ENCODE data around the gene GID8. TPM values are rescaled to one million over a fixed set of nuclear protein-coding genes. Genes with fewer than 3 reads are reported as not detected.

Gene GID8
- total RNA-seq, 3 donors from 2014 or later: 42.7 to 52.9 (median 47.4) TPM

GRCh38 chr20:62991196-62991807, 53.4 kb downstream of the GID8 start:
- Mint-ChIP-seq H3K27me3 (ENCODE audit: low read depth) (peaks cover 26% of the 10 kb centered on the region), H3K9me3 (no peaks in the 10 kb centered on the region), H3K4me1 (ENCODE audit: low read depth) (peaks cover 3% of the 10 kb centered on the region), H3K36me3 (ENCODE audit: insufficient read depth) (no peaks in the 10 kb centered on the region), H3K4me3 (no peak overlapping the region)
- ATAC-seq (no peak), DNase-seq (no peak)

GRCh38 chr20:62991863-62992262, 53.9 kb downstream of the GID8 start:
- ATAC-seq (no peak), DNase-seq (no peak)
- H3K9me3 Mint-ChIP-seq: no peaks in the 10 kb centered on the region
- no peaks in the 10 kb centered on the region for H3K36me3 Mint-ChIP-seq (ENCODE audit: insufficient read depth)
- peaks cover 3% of the 10 kb centered on the region for H3K4me1 Mint-ChIP-seq (ENCODE audit: low read depth)
- no peak overlapping the region for H3K4me3 Mint-ChIP-seq
- H3K27me3 Mint-ChIP-seq (ENCODE audit: low read depth): peaks cover 26% of the 10 kb centered on the region

GRCh38 chr20:62993856-62994494, 56.0 kb downstream of the GID8 start:
- H3K4me3 Mint-ChIP-seq: no peak overlapping the region
- H3K27me3 Mint-ChIP-seq (ENCODE audit: low read depth): peaks cover 36% of the 10 kb centered on the region
- H3K4me1 Mint-ChIP-seq (ENCODE audit: low read depth): peaks cover 3% of the 10 kb centered on the region
- H3K36me3 Mint-ChIP-seq (ENCODE audit: insufficient read depth): no peaks in the 10 kb centered on the region
- no peak for DNase-seq
- no peaks in the 10 kb centered on the region for H3K9me3 Mint-ChIP-seq
- no peak for ATAC-seq

DNA sequence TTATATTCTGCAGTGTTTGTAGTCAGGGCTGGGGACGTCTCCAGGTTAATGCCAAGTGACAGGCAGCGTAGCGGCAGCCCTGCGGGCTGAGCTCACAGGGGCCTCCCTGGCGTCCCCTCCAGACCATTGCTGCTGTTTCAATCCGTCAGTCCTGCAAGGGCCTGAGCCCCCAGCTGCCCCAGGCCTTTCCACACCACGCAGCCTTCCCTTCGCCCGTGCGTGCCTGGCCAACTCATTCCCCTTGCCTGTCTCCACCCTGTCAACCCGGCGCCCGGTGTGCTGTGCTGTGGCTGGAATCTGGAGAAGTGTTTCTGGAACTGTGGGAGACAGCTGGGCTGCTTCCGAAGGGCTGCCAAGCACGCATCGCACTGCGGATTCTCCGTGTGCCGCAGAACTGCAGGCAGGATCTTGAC, 56.9 kb downstream of the GID8 start:
- DNase-seq: no peak
- H3K4me1 Mint-ChIP-seq (ENCODE audit: low read depth): no peaks in the 10 kb centered on the region
- no peak overlapping the region for H3K4me3 Mint-ChIP-seq
- no peaks in the 10 kb centered on the region for H3K9me3 Mint-ChIP-seq
- no peak for ATAC-seq
- peaks cover 42% of the 10 kb centered on the region for H3K27me3 Mint-ChIP-seq (ENCODE audit: low read depth)
- no peaks in the 10 kb centered on the region for H3K36me3 Mint-ChIP-seq (ENCODE audit: insufficient read depth)

DNA sequence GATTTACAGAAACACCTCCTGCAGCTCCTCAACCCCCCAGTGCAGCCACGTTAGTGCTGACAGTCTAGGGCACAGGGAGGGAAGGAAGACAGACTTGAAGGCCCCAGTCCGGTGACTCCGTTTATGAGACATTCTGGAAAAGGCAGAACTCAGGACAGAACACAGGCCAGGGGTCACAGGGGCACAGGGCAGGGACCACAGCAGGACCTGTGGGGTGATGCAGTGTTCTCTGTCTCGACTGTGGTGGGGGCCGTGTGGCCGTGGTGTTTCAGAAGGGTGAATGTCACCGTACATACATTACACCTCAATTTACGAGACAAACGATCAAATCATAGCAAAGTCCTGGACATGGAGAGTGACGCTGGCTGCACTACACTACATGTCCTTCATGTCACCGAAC, 57.5 kb downstream of the GID8 start:
- peaks cover 48% of the 10 kb centered on the region for H3K27me3 Mint-ChIP-seq (ENCODE audit: low read depth)
- no peaks in the 10 kb centered on the region for H3K9me3 Mint-ChIP-seq
- DNase-seq (no peak), ATAC-seq (no peak)
- H3K4me1 Mint-ChIP-seq (ENCODE audit: low read depth): no peaks in the 10 kb centered on the region
- H3K36me3 Mint-ChIP-seq (ENCODE audit: insufficient read depth): no peaks in the 10 kb centered on the region
- H3K4me3 Mint-ChIP-seq: no peak overlapping the region

DNA sequence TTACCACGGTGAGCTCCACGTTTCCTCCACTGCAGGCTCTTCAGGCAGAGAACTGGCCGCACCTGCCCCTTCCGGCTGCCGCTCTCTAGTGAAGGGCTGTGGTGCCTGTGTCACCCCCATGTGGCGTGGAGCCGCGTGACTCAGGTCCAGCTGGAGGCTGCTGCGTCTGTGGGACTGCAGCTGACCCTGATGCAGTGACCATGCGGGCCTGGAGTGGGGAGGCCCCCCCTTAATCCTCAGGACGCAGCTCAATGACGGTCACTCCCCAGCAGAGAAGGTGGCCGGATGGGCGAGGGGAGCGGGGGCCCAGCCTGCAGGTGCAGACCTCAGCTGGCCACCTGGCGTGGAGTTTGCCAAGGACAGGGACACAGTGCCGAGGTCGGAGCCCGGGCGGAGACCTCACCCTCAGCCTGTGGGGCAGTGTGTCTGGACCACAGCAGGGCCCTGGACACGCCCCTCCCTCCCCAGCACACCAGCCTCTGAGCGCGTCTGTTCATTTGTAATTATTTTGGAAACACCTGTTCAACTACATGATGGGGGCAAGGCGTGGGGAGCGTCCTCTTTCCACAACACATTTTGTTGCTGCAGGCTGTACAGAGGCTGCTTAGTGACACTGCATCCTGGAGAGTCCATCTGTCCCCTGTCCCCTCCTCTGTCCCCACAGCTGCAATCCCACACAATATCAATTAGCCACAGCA, 58.1 kb downstream of the GID8 start:
- Mint-ChIP-seq H3K9me3 (no peaks in the 10 kb centered on the region), H3K4me1 (ENCODE audit: low read depth) (no peaks in the 10 kb centered on the region), H3K36me3 (ENCODE audit: insufficient read depth) (no peaks in the 10 kb centered on the region), H3K27me3 (ENCODE audit: low read depth) (peaks cover 52% of the 10 kb centered on the region), H3K4me3 (no peak overlapping the region)
- ATAC-seq (no peak), DNase-seq (no peak)

GRCh38 chr20:62996596-62996982, 58.6 kb downstream of the GID8 start:
- Mint-ChIP-seq H3K4me3 (no peak overlapping the region), H3K4me1 (ENCODE audit: low read depth) (no peaks in the 10 kb centered on the region), H3K27me3 (ENCODE audit: low read depth) (peaks cover 53% of the 10 kb centered on the region), H3K36me3 (ENCODE audit: insufficient read depth) (no peaks in the 10 kb centered on the region), H3K9me3 (no peaks in the 10 kb centered on the region)
- DNase-seq (no peak), ATAC-seq (no peak)

GRCh38 chr20:62997417-62998035, 59.6 kb downstream of the GID8 start:
- Mint-ChIP-seq H3K27me3 (ENCODE audit: low read depth) (peaks cover 61% of the 10 kb centered on the region), H3K4me1 (ENCODE audit: low read depth) (no peaks in the 10 kb centered on the region), H3K4me3 (no peak overlapping the region), H3K36me3 (ENCODE audit: insufficient read depth) (no peaks in the 10 kb centered on the region), H3K9me3 (no peaks in the 10 kb centered on the region)
- ATAC-seq (no peak), DNase-seq (no peak)

Other genes with a start within 250 kb of the GID8 start
- gene NTSR1, start 229.3 kb upstream of the GID8 start, total RNA-seq: under 1 TPM in 1 of 3 donors, not detected in 2; 0.08 TPM
- gene MRGBP, start 141.7 kb upstream of the GID8 start, total RNA-seq: 10 to 100 TPM; 14.5 to 18.3 (median 18.1) TPM
- gene OGFR, start 133.3 kb upstream of the GID8 start, total RNA-seq: 10 to 100 TPM; 45.8 to 57.9 (median 53.9) TPM
- under 1 TPM; 0.10 to 0.33 (median 0.21) TPM for gene COL9A3, start 121.1 kb upstream of the GID8 start, total RNA-seq
- 1 to 10 TPM; 4.4 to 4.9 (median 4.5) TPM for gene TCFL5, start 76.3 kb upstream of the GID8 start, total RNA-seq
- gene DIDO1, start 11.6 kb upstream of the GID8 start, total RNA-seq: 10 to 100 TPM; 44.9 to 49.9 (median 47.4) TPM
- gene SLC17A9, start 14.6 kb downstream of the GID8 start, total RNA-seq: 10 to 100 TPM in 2 of 3 donors, 1 to 10 TPM in 1; 6.8 to 16.1 (median 13.3) TPM
- not detected for gene BHLHE23, start 68.8 kb downstream of the GID8 start, total RNA-seq